DMS153 treated with DMSO at 0.1 percent for 48 hours (cell line): ENCODE results near the gene MAPK7.
A peak's percentile ranks its signal among the peaks of the same experiment; 100 is the strongest.
"Not testable (repeated sequence)": the region's sequence is repeated elsewhere in the genome, so short reads cannot be mapped to it uniquely, and the experiment has no call there.

ENCODE experiments used
- DNase-seq: peaks from one replicate; lab custom pipeline; 2025; ENCODE audit not compliant: unreplicated experiment; lab: John Stamatoyannopoulos, UW

The MAPK7 gene

GRCh38 chr17:19342611-19343255 is 35.6 kb upstream of the MAPK7 start:
- no peak for DNase-seq

GRCh38 chr17:19343256-19343630 is 35.1 kb upstream of the MAPK7 start:
- DNase-seq = no peak

GRCh38 chr17:19343671-19344151 is 34.6 kb upstream of the MAPK7 start:
- DNase-seq = no peak

- DNase-seq = no peak
Measured at GRCh38 chr17:19344311-19345066, 33.8 kb upstream of the MAPK7 start.

- DNase-seq = no peak
Measured at GRCh38 chr17:19345067-19345460, 33.2 kb upstream of the MAPK7 start.

GRCh38 chr17:19345486-19346350 is 32.6 kb upstream of the MAPK7 start:
- DNase-seq = no peak

GRCh38 chr17:19346351-19347255 is 31.7 kb upstream of the MAPK7 start:
- peak; percentile 10 for DNase-seq

GRCh38 chr17:19347323-19348080 is 30.8 kb upstream of the MAPK7 start:
- no peak for DNase-seq

- DNase-seq = no peak
Measured at GRCh38 chr17:19348081-19348650, 30.1 kb upstream of the MAPK7 start.

GRCh38 chr17:19348806-19349205 is 29.5 kb upstream of the MAPK7 start:
- no peak for DNase-seq

- DNase-seq = not testable (repeated sequence)
Measured at GRCh38 chr17:19353401-19353800, 24.9 kb upstream of the MAPK7 start.

GRCh38 chr17:19354748-19355147 is 23.6 kb upstream of the MAPK7 start:
- DNase-seq = no peak

- no peak for DNase-seq
Measured at GRCh38 chr17:19357351-19357750, 20.9 kb upstream of the MAPK7 start.

- no peak for DNase-seq
Measured at GRCh38 chr17:19357761-19358160, 20.5 kb upstream of the MAPK7 start.

GRCh38 chr17:19359151-19359550 is 19.1 kb upstream of the MAPK7 start:
- DNase-seq = no peak

GRCh38 chr17:19359856-19360255 is 18.4 kb upstream of the MAPK7 start:
- DNase-seq = no peak

- no peak for DNase-seq
Measured at GRCh38 chr17:19360772-19361171, 17.5 kb upstream of the MAPK7 start.

GRCh38 chr17:19361326-19361725 is 17.0 kb upstream of the MAPK7 start:
- no peak for DNase-seq

GRCh38 chr17:19361944-19362276 is 16.4 kb upstream of the MAPK7 start:
- DNase-seq = no peak
